ENCODE measurements around the gene SLC16A8. TPM values are rescaled to one million over a fixed set of nuclear protein-coding genes. Genes with fewer than 3 reads are reported as not detected.

The SLC16A8 gene
- total and polyA plus RNA-seq, 4 donors, result 0.32 to 0.64 (median 0.39) TPM; not detected in 1

DNA sequence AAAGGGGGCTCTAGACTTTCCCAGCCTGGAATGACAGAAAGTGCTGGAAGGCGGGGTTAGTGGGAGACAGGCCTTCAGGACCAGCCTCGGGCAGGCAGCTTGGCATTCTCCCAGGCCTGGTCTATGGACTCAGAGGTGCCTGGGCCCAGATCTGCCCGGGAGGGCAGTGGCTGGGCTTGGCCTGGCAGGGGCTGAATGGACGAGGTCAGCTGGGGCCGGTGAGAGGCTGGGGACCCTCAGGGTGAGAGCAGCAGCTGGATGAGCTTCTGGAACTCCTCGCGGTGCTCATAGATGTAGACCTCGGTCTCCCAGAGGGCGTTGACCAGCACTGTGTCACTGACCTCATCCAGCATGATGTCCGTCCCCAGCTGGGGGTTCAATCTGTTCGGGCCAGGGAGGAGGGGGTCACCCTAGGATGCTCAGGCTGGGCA lies 28.0 kb upstream of the SLC16A8 start:
- TF ChIP-seq, protein P1, sequence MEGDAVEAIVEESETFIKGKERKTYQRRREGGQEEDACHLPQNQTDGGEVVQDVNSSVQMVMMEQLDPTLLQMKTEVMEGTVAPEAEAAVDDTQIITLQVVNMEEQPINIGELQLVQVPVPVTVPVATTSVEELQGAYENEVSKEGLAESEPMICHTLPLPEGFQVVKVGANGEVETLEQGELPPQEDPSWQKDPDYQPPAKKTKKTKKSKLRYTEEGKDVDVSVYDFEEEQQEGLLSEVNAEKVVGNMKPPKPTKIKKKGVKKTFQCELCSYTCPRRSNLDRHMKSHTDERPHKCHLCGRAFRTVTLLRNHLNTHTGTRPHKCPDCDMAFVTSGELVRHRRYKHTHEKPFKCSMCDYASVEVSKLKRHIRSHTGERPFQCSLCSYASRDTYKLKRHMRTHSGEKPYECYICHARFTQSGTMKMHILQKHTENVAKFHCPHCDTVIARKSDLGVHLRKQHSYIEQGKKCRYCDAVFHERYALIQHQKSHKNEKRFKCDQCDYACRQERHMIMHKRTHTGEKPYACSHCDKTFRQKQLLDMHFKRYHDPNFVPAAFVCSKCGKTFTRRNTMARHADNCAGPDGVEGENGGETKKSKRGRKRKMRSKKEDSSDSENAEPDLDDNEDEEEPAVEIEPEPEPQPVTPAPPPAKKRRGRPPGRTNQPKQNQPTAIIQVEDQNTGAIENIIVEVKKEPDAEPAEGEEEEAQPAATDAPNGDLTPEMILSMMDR (IDR thresholded peaks at IDR 0.05; ENCODE audit: control extremely low read depth, extremely low read depth), result no peak
- Histone ChIP-seq H3K9ac (ENCODE audit: insufficient read depth in 1 of 2, low read length in 2 of 2) (no peak overlapping the region), H3K27me3 (ENCODE audit: control insufficient read depth in 3 of 3, insufficient read depth in 3 of 3, low read length in 2 of 3) (no peaks in the 10 kb centered on the region), H3K36me3 (ENCODE audit: control insufficient read depth in 4 of 4, insufficient read depth in 4 of 4, low read length in 4 of 4) (peaks cover 0 to 11% (median 0%) of the 10 kb centered on the region in 4 donors), H3K4me3 (no peak overlapping the region), H3K27ac (ENCODE audit: low read depth in 1 of 2, low read length in 1 of 2) (no peak overlapping the region), H3K4me1 (ENCODE audit: control insufficient read depth in 5 of 5, insufficient read depth in 5 of 5, low read length in 5 of 5) (peaks cover 0 to 6% (median 0%) of the 10 kb centered on the region in 5 donors), H3K9me3 (ENCODE audit: control insufficient read depth in 4 of 4, insufficient read depth in 3 of 4, low read length in 3 of 4) (no peaks in the 10 kb centered on the region)
- 86 to 92% methylated on average over 11 of the region's 11 CpGs for WGBS, 2 donors
- DNase-seq (no peak), ATAC-seq (ENCODE audit: insufficient read depth, low FRiP score) (no peak)

DNA sequence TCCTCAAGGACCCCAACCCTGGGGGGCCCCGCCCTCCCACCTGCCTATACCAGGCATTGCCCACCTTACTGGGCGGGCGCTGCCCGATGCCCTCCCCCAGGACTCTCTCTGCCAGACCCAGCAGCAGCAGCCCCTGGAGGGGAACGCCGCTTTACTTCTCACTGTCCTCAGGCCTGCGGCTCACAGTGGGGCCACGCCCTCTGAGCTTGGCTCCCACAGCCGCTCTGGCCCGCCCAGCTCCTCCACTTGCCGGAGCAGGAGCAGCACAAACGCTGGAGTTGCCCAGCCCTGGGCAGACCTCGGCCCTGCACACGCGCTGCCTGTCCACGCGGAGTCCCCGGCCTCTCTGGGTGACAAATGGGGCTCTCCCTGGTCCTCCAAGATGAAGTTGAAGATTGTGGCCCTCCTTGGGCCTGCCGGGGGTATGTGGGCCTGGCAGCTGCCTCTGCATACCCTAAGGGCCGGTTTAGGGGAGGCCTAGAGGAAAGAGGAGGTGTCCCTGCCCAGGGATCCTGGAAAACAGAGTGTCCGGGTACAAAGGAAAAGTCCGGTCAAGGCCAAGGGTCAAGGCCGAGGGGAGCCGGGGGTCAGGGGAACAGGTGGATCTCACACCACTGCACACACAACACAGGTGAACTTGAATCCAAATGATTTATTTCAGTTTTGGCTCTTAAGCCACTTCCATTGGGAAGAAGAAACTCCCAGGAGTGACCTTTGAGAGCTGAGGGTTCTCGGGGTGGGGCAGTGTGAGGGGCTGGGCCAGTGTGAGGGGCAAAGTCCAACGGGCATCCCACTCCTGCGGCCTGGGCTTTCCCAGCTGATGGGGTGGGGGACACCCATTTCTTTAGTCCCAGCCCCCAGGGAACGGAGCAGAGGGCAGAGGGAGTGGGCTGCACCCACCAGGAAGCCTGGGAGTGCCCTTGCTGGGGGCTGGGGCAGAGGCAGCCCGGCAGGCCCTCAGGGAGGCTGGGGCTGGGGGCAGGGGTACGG lies 27.2 kb upstream of the SLC16A8 start:
- H3K4me1 ChIP-seq (ENCODE audit: control insufficient read depth in 5 of 5, insufficient read depth in 5 of 5, low read length in 5 of 5), result peaks cover 0 to 6% (median 0%) of the 10 kb centered on the region in 5 donors
- H3K36me3 ChIP-seq (ENCODE audit: control insufficient read depth in 4 of 4, insufficient read depth in 4 of 4, low read length in 4 of 4), result peaks cover 0 to 11% (median 0%) of the 10 kb centered on the region in 4 donors
- H3K27me3 ChIP-seq (ENCODE audit: control insufficient read depth in 3 of 3, insufficient read depth in 3 of 3, low read length in 2 of 3), result no peaks in the 10 kb centered on the region
- no peak overlapping the region for H3K4me3 ChIP-seq
- no peak overlapping the region for H3K27ac ChIP-seq (ENCODE audit: low read depth in 1 of 2, low read length in 1 of 2)
- ATAC-seq (ENCODE audit: insufficient read depth, low FRiP score) (no peak), DNase-seq (peak in 2 of 3 donors; percentile 20 to 42)
- H3K9ac ChIP-seq (ENCODE audit: insufficient read depth in 1 of 2, low read length in 2 of 2), result no peak overlapping the region
- TF ChIP-seq, protein P1 (IDR thresholded peaks at IDR 0.05; ENCODE audit: control extremely low read depth, extremely low read depth), result no peak
- WGBS, 2 donors, result 84 to 89% methylated on average over 30 of the region's 30 CpGs
- H3K9me3 ChIP-seq (ENCODE audit: control insufficient read depth in 4 of 4, insufficient read depth in 3 of 4, low read length in 3 of 4), result no peaks in the 10 kb centered on the region

DNA sequence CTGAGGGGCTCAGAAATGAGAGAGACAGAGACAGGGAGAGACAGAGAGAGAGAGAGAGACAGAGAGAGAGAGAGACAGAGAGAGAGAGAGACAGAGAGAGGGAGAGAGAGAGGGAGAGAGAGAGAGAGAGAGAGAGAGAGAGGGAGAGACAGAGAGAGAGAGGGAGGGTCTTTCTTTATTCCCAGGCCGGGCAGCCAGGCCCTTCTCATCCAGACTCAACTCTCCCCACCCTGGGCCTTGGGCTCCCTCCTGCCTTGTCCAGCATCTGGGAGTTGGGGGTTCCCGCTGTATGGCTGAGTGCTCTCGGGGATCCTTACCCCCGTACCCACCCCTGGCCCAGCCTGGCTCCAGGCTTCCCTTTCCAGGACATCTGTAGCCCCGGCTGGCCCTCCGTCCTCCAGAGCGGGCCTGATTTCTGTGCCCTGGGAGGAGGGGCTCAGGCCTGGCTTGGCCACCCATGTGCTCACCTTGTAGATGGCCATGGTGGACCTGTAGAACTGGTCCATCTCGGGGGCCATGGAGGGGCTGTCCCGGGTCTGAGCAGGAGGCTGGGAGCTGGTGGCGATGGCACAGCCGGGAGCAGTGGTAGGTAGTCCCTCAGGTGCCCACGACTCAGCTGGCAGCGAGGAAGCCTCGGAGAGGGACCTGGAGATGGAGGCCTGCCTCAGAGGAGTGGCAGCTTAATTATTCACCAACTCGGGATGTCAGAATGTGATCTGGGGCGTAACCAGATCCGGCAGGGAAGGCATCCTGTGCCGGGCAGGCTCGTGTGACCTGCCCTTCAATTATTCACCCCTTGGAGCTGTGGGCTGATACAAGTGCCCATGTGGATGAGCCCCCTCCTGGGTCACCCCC lies 26.3 kb upstream of the SLC16A8 start, which contains the start of gene BAIAP2L2:
Gene BAIAP2L2 (minus strand): TSS at position 677 of the 855 bp plus-strand sequence. CDS start 159 bp downstream, at position 518.
- no peaks in the 10 kb centered on the region for H3K9me3 ChIP-seq (ENCODE audit: control insufficient read depth in 4 of 4, insufficient read depth in 3 of 4, low read length in 3 of 4)
- H3K4me3 ChIP-seq, result no peak within 1 kb of the TSS
- no peaks in the 10 kb centered on the region for H3K27me3 ChIP-seq (ENCODE audit: control insufficient read depth in 3 of 3, insufficient read depth in 3 of 3, low read length in 2 of 3)
- WGBS, 2 donors, result 86 to 91% methylated on average over 19 of the region's 19 CpGs
- no peak for ATAC-seq (ENCODE audit: insufficient read depth, low FRiP score)
- TF ChIP-seq, protein P1 (IDR thresholded peaks at IDR 0.05; ENCODE audit: control extremely low read depth, extremely low read depth), result no peak
- no peak within 1 kb of the TSS for H3K9ac ChIP-seq (ENCODE audit: insufficient read depth in 1 of 2, low read length in 2 of 2)
- peaks cover 0 to 6% (median 0%) of the 10 kb centered on the region in 4 donors for H3K36me3 ChIP-seq (ENCODE audit: control insufficient read depth in 4 of 4, insufficient read depth in 4 of 4, low read length in 4 of 4)
- H3K4me1 ChIP-seq (ENCODE audit: control insufficient read depth in 5 of 5, insufficient read depth in 5 of 5, low read length in 5 of 5), result peaks cover 0 to 6% (median 0%) of the 10 kb centered on the region in 5 donors
- H3K27ac ChIP-seq (ENCODE audit: low read depth in 1 of 2, low read length in 1 of 2), result no peak within 1 kb of the TSS
- DNase-seq, result peak; percentile 20 to 46 (median 31)

Data from lung (tissue), 12 donors.